ENCODE measurements around the gene SELENOW. TPM values are rescaled to one million over a fixed set of nuclear protein-coding genes. Genes with fewer than 3 reads are reported as not detected.

The SELENOW gene
- total RNA-seq, result 100 to 1,000 TPM; 105 to 106 TPM

- TF ChIP-seq CTCF (IDR thresholded peaks at IDR 0.05), result no peak
- Mint-ChIP-seq H3K27me3 (no peaks in the 10 kb centered on the region), H3K27ac (peak within 1 kb of the TSS; percentile 95), H3K4me3 (peak within 1 kb of the TSS; percentile 96), H3K4me1 (ENCODE audit: low read depth) (peaks cover 28% of the 10 kb centered on the region), H3K36me3 (ENCODE audit: low read depth) (peaks cover 15% of the 10 kb centered on the region), H3K9me3 (no peaks in the 10 kb centered on the region)
- DNase-seq (peak; percentile 86), ATAC-seq (peak; percentile 94)
- intact Hi-C loops (cut with micrococcal nuclease), result no loop called here
- ChIA-PET POLR2A (interaction anchor here (0.5 to 0.9 kb wide), 3 partner anchors 26 to 263 kb away, joined by 3 read pairs; partner anchors contain the start of gene NAPA), CTCF (no interaction called here)
Measured at GRCh38 chr19:47778049-47778953, at the start of gene SELENOW. TSS of gene SELENOW (plus strand) at chr19:47778703. CDS start at chr19:47778786, 83 bp downstream.

- peaks cover 31% of the 10 kb centered on the region for H3K27me3 Mint-ChIP-seq
- ChIA-PET CTCF (interaction anchor here (1.2 kb wide), 1 partner anchor 17 kb away, joined by 4 read pairs; the partner anchor contains the start of gene EHD2), POLR2A (interaction anchor here (0.6 to 0.8 kb wide), 2 partner anchors 12 to 16 kb away, joined by 4 read pairs; partner anchors contain the start of gene NOP53)
- peak; percentile 54 for DNase-seq
- TF ChIP-seq CTCF (IDR thresholded peaks at IDR 0.05), result no peak
- H3K4me3 Mint-ChIP-seq, result peak overlapping the region; percentile 67
- no peaks in the 10 kb centered on the region for H3K36me3 Mint-ChIP-seq (ENCODE audit: low read depth)
- peak overlapping the region; percentile 34 for H3K27ac Mint-ChIP-seq
- H3K4me1 Mint-ChIP-seq (ENCODE audit: low read depth), result peaks cover 20% of the 10 kb centered on the region
- no peaks in the 10 kb centered on the region for H3K9me3 Mint-ChIP-seq
- ATAC-seq, result peak; percentile 67
- intact Hi-C loops (cut with micrococcal nuclease), result no loop called here
Measured at GRCh38 chr19:47729468-47729798, 49.1 kb upstream of the SELENOW start.

GRCh38 chr19:47729799-47730520, 48.5 kb upstream of the SELENOW start:
- no peaks in the 10 kb centered on the region for H3K9me3 Mint-ChIP-seq
- H3K27me3 Mint-ChIP-seq, result peaks cover 29% of the 10 kb centered on the region
- intact Hi-C loops (cut with micrococcal nuclease), result no loop called here
- TF ChIP-seq CTCF (IDR thresholded peaks at IDR 0.05), result no peak
- DNase-seq, result peak; percentile 72
- no peaks in the 10 kb centered on the region for H3K36me3 Mint-ChIP-seq (ENCODE audit: low read depth)
- H3K27ac Mint-ChIP-seq, result peak overlapping the region; percentile 34
- peaks cover 20% of the 10 kb centered on the region for H3K4me1 Mint-ChIP-seq (ENCODE audit: low read depth)
- CTCF ChIA-PET, result interaction anchor here (1.2 to 2.6 kb wide), 2 partner anchors 17 kb away, joined by 4 to 11 read pairs; partner anchors contain the start of gene EHD2
- peak overlapping the region; percentile 67 for H3K4me3 Mint-ChIP-seq
- ATAC-seq, result peak; percentile 88
- POLR2A ChIA-PET, result interaction anchor here (0.6 to 0.8 kb wide), 2 partner anchors 11 to 15 kb away, joined by 4 read pairs; partner anchors contain the start of gene NOP53

- ATAC-seq, result no peak
- Mint-ChIP-seq H3K27me3 (peaks cover 29% of the 10 kb centered on the region), H3K4me1 (ENCODE audit: low read depth) (peaks cover 20% of the 10 kb centered on the region), H3K36me3 (ENCODE audit: low read depth) (no peaks in the 10 kb centered on the region), H3K4me3 (peak overlapping the region; percentile 67), H3K27ac (no peak overlapping the region), H3K9me3 (no peaks in the 10 kb centered on the region)
- ChIA-PET POLR2A (no interaction called here), CTCF (interaction anchor here (2.6 kb wide), 1 partner anchor 18 kb away, joined by 11 read pairs; the partner anchor contains the start of gene EHD2)
- DNase-seq, result no peak
- no peak for TF ChIP-seq CTCF (IDR thresholded peaks at IDR 0.05)
- intact Hi-C loops (cut with micrococcal nuclease), result no loop called here
Measured at GRCh38 chr19:47730521-47730889, 48.0 kb upstream of the SELENOW start.

Data from activated CD8-positive, alpha-beta T cell treated with anti-CD3 and anti-CD28 coated beads for 36 hours (primary cell).